Measurements from ENCODE around the gene NEMP2.

Gene NEMP2

GRCh38 chr2:190486037-190486623 is 48.4 kb downstream of the NEMP2 start:
- Histone ChIP-seq H3K79me1 (ENCODE audit: low read length) (no peaks in the 10 kb centered on the region), H2BK5ac (ENCODE audit: low read depth, low read length, poor library complexity) (no peak overlapping the region), H3K23ac (ENCODE audit: low read length) (no peak overlapping the region), H2AFZ (ENCODE audit: insufficient read depth, low read length, poor library complexity) (no peak overlapping the region), H2BK120ac (ENCODE audit: insufficient read depth, low read length, poor library complexity) (no peak overlapping the region), H3K79me2 (ENCODE audit: control insufficient read depth, insufficient read depth, low read length, poor library complexity) (no peaks in the 10 kb centered on the region), H3K18ac (ENCODE audit: low read length) (no peak overlapping the region), H3K27me3 (ENCODE audit: insufficient read depth, low read length) (no peaks in the 10 kb centered on the region), H3K36me3 (ENCODE audit: control insufficient read depth in 1 of 2, insufficient read depth in 2 of 2, low read length in 2 of 2) (no peaks in the 10 kb centered on the region), H4K12ac (ENCODE audit: low read depth, low read length) (no peak overlapping the region), H3K4me2 (ENCODE audit: low read length) (no peak overlapping the region), H4K91ac (ENCODE audit: low read depth, low read length) (no peak overlapping the region), H3K9ac (ENCODE audit: low read length) (no peak overlapping the region), H3K4me3 (ENCODE audit: low read depth, low read length) (no peak overlapping the region), H3K4ac (ENCODE audit: low read depth, low read length) (no peak overlapping the region), H4K8ac (ENCODE audit: low read depth, low read length) (no peak overlapping the region), H3K27ac (ENCODE audit: low read depth, low read length) (no peak overlapping the region), H3K14ac (ENCODE audit: low read length) (no peak overlapping the region), H2BK12ac (ENCODE audit: low read length) (no peak overlapping the region), H3K4me1 (ENCODE audit: control insufficient read depth in 1 of 2, insufficient read depth in 2 of 2, low read length in 2 of 2) (peaks cover 0 to 3% of the 10 kb centered on the region in 2 experiments), H3K9me3 (ENCODE audit: insufficient read depth, low read depth, low read length) (no peaks in the 10 kb centered on the region), H2AK5ac (ENCODE audit: low read length) (no peak overlapping the region)
- WGBS (ENCODE audit: extremely low coverage, insufficient coverage, insufficient read length) = no CpG with 5 or more reads among the region's 3 CpGs
- peak in 1 of 2 donors; percentile 25 for DNase-seq

GRCh38 chr2:190482451-190482850 is 52.1 kb downstream of the NEMP2 start:
- no peaks in the 10 kb centered on the region for H3K4me1 ChIP-seq (ENCODE audit: control insufficient read depth in 1 of 2, insufficient read depth in 2 of 2, low read length in 2 of 2)
- H3K9me3 ChIP-seq (ENCODE audit: insufficient read depth, low read depth, low read length) = no peaks in the 10 kb centered on the region
- no peak overlapping the region for H3K4me2 ChIP-seq (ENCODE audit: low read length)
- no peaks in the 10 kb centered on the region for H3K36me3 ChIP-seq (ENCODE audit: control insufficient read depth in 1 of 2, insufficient read depth in 2 of 2, low read length in 2 of 2)
- no peak overlapping the region for H2BK5ac ChIP-seq (ENCODE audit: low read depth, low read length, poor library complexity)
- no peak overlapping the region for H2BK120ac ChIP-seq (ENCODE audit: insufficient read depth, low read length, poor library complexity)
- peak; percentile 45 to 87 for DNase-seq
- no peak overlapping the region for H3K4ac ChIP-seq (ENCODE audit: low read depth, low read length)
- H3K4me3 ChIP-seq (ENCODE audit: low read depth, low read length) = no peak overlapping the region
- H3K27me3 ChIP-seq (ENCODE audit: insufficient read depth, low read length) = no peaks in the 10 kb centered on the region
- no peak overlapping the region for H3K9ac ChIP-seq (ENCODE audit: low read length)
- no peak overlapping the region for H3K18ac ChIP-seq (ENCODE audit: low read length)
- H4K12ac ChIP-seq (ENCODE audit: low read depth, low read length) = no peak overlapping the region
- H2AK5ac ChIP-seq (ENCODE audit: low read length) = no peak overlapping the region
- H2BK12ac ChIP-seq (ENCODE audit: low read length) = no peak overlapping the region
- H3K79me2 ChIP-seq (ENCODE audit: control insufficient read depth, insufficient read depth, low read length, poor library complexity) = no peaks in the 10 kb centered on the region
- no peak overlapping the region for H3K23ac ChIP-seq (ENCODE audit: low read length)
- H3K27ac ChIP-seq (ENCODE audit: low read depth, low read length) = no peak overlapping the region
- H4K8ac ChIP-seq (ENCODE audit: low read depth, low read length) = no peak overlapping the region
- no peak overlapping the region for H4K91ac ChIP-seq (ENCODE audit: low read depth, low read length)
- H2AFZ ChIP-seq (ENCODE audit: insufficient read depth, low read length, poor library complexity) = no peak overlapping the region
- no peak overlapping the region for H3K14ac ChIP-seq (ENCODE audit: low read length)
- H3K79me1 ChIP-seq (ENCODE audit: low read length) = no peaks in the 10 kb centered on the region

GRCh38 chr2:190481339-190481738 is 53.2 kb downstream of the NEMP2 start:
- no peak overlapping the region for H3K18ac ChIP-seq (ENCODE audit: low read length)
- peak overlapping the region; percentile 13 for H3K23ac ChIP-seq (ENCODE audit: low read length)
- no peak overlapping the region for H3K4me3 ChIP-seq (ENCODE audit: low read depth, low read length)
- no peaks in the 10 kb centered on the region for H3K9me3 ChIP-seq (ENCODE audit: insufficient read depth, low read depth, low read length)
- H2BK12ac ChIP-seq (ENCODE audit: low read length) = no peak overlapping the region
- H3K36me3 ChIP-seq (ENCODE audit: control insufficient read depth in 1 of 2, insufficient read depth in 2 of 2, low read length in 2 of 2) = no peaks in the 10 kb centered on the region
- H4K8ac ChIP-seq (ENCODE audit: low read depth, low read length) = no peak overlapping the region
- H3K4me2 ChIP-seq (ENCODE audit: low read length) = no peak overlapping the region
- no peak overlapping the region for H4K91ac ChIP-seq (ENCODE audit: low read depth, low read length)
- H3K4ac ChIP-seq (ENCODE audit: low read depth, low read length) = no peak overlapping the region
- no peak overlapping the region for H2BK120ac ChIP-seq (ENCODE audit: insufficient read depth, low read length, poor library complexity)
- H2AK5ac ChIP-seq (ENCODE audit: low read length) = no peak overlapping the region
- H2AFZ ChIP-seq (ENCODE audit: insufficient read depth, low read length, poor library complexity) = no peak overlapping the region
- H3K27me3 ChIP-seq (ENCODE audit: insufficient read depth, low read length) = no peaks in the 10 kb centered on the region
- WGBS (ENCODE audit: extremely low coverage, insufficient coverage, insufficient read length) = no CpG with 5 or more reads among the region's 2 CpGs
- H2BK5ac ChIP-seq (ENCODE audit: low read depth, low read length, poor library complexity) = no peak overlapping the region
- H3K79me2 ChIP-seq (ENCODE audit: control insufficient read depth, insufficient read depth, low read length, poor library complexity) = no peaks in the 10 kb centered on the region
- H3K27ac ChIP-seq (ENCODE audit: low read depth, low read length) = no peak overlapping the region
- no peak overlapping the region for H4K12ac ChIP-seq (ENCODE audit: low read depth, low read length)
- H3K79me1 ChIP-seq (ENCODE audit: low read length) = no peaks in the 10 kb centered on the region
- DNase-seq = no peak
- H3K14ac ChIP-seq (ENCODE audit: low read length) = no peak overlapping the region
- no peak overlapping the region for H3K9ac ChIP-seq (ENCODE audit: low read length)
- no peaks in the 10 kb centered on the region for H3K4me1 ChIP-seq (ENCODE audit: control insufficient read depth in 1 of 2, insufficient read depth in 2 of 2, low read length in 2 of 2)

- H3K27ac ChIP-seq (ENCODE audit: low read depth, low read length) = no peak overlapping the region
These were observed 55.8 kb downstream of the NEMP2 start for GRCh38 chr2:190478572-190479195.

More at GRCh38 chr2:190478572-190479195, 55.8 kb downstream of the NEMP2 start:
- Histone ChIP-seq H3K4ac (ENCODE audit: low read depth, low read length) (no peak overlapping the region), H3K9me3 (ENCODE audit: insufficient read depth, low read depth, low read length) (no peaks in the 10 kb centered on the region), H3K9ac (ENCODE audit: low read length) (no peak overlapping the region), H3K18ac (ENCODE audit: low read length) (no peak overlapping the region), H3K79me1 (ENCODE audit: low read length) (no peaks in the 10 kb centered on the region), H3K4me1 (ENCODE audit: control insufficient read depth in 1 of 2, insufficient read depth in 2 of 2, low read length in 2 of 2) (no peaks in the 10 kb centered on the region), H4K91ac (ENCODE audit: low read depth, low read length) (no peak overlapping the region), H4K8ac (ENCODE audit: low read depth, low read length) (no peak overlapping the region), H3K4me3 (ENCODE audit: low read depth, low read length) (no peak overlapping the region), H3K79me2 (ENCODE audit: control insufficient read depth, insufficient read depth, low read length, poor library complexity) (no peaks in the 10 kb centered on the region), H3K27me3 (ENCODE audit: insufficient read depth, low read length) (no peaks in the 10 kb centered on the region), H3K14ac (ENCODE audit: low read length) (no peak overlapping the region), H2BK5ac (ENCODE audit: low read depth, low read length, poor library complexity) (no peak overlapping the region), H2AFZ (ENCODE audit: insufficient read depth, low read length, poor library complexity) (no peak overlapping the region), H2BK120ac (ENCODE audit: insufficient read depth, low read length, poor library complexity) (no peak overlapping the region), H2BK12ac (ENCODE audit: low read length) (no peak overlapping the region), H3K4me2 (ENCODE audit: low read length) (no peak overlapping the region), H3K36me3 (ENCODE audit: control insufficient read depth in 1 of 2, insufficient read depth in 2 of 2, low read length in 2 of 2) (no peaks in the 10 kb centered on the region), H2AK5ac (ENCODE audit: low read length) (no peak overlapping the region), H3K23ac (ENCODE audit: low read length) (no peak overlapping the region), H4K12ac (ENCODE audit: low read depth, low read length) (no peak overlapping the region)
- whole genome bisulfite sequencing (ENCODE audit: extremely low coverage, insufficient coverage, insufficient read length) = no CpG with 5 or more reads among the region's 3 CpGs
- DNase-seq = no peak
